GM18861 (cell line): ENCODE data around the gene TCEAL1.

Source experiments
- ATAC-seq: cut with Tn5 transposase; IDR thresholded peaks from one replicate; pipeline ENCODE4 v1.9.1; 2021; ENCODE audit not compliant: unreplicated experiment

Gene TCEAL1

DNA sequence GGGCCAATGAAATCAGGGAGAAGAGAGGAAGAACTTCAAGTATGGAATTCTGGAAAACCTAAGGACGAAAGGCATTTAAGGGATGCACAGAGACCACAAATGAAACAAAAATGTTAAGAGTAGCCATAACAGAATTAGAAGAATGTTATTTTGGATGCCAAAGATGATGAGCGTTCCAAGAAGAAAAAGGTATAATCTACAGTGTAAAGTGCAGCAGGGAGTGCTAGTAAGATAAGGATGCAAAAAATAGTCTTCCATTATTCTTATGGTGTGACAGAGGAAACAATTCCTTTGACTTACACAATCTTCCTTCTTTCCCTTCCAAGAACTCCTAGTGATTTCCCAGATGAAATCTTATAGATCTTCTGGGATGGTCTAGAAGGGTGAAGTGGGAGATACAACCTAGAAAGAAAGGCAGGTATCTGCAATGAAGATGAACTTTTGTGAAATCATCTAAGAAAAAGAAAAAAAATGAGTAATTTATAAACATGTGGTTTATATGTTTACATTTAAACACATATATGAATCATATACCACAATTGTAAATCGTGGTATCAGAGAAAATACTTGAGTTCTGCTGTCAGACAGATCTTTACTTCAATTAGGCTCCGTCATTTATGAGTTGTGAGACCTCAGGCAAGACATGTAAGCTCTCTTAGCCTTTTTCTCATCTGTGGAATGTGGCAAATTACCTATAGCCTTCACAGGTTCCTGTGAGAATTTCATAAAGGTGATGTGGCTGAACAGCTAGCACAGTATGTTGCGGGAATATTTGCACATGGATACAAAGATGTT, 49.6 kb downstream of the TCEAL1 start:
- no peak for ATAC-seq
